Subcutaneous abdominal adipose tissue (tissue), 5 donors: ENCODE measurements around the gene IGFN1.

ENCODE experiments used
- H3K27ac ChIP-seq: one replicate; pipeline ENCODE4 v1.7.0; 2013; ENCODE audit warnings: low read depth, mild to moderate bottlenecking, inconsistent platforms, low read length, moderate library complexity
- H3K27me3 ChIP-seq, 5 donors: one replicate each; pipeline ENCODE4 v1.7.0; 2013; ENCODE audit warnings: low read length in 5 of 5, inconsistent platforms in 1 of 5; ENCODE audit not compliant: control insufficient read depth in 5 of 5, insufficient read depth in 4 of 5
- H3K36me3 ChIP-seq, 5 donors: one replicate each; pipeline ENCODE4 v1.7.0; 2013; ENCODE audit warnings: low read length in 5 of 5; ENCODE audit not compliant: control insufficient read depth in 5 of 5, insufficient read depth in 5 of 5
- H3K4me1 ChIP-seq, 5 donors: one replicate each; pipeline ENCODE4 v1.7.0; 2013; ENCODE audit warnings: low read length in 5 of 5, mild to moderate bottlenecking in 3 of 5, moderate library complexity in 1 of 5; ENCODE audit not compliant: control insufficient read depth in 5 of 5, insufficient read depth in 5 of 5
- H3K4me3 ChIP-seq, 5 donors: one replicate each; pipeline ENCODE4 v1.7.0; 2013; ENCODE audit warnings: low read length in 5 of 5, low read depth in 1 of 5
- H3K9ac ChIP-seq, 5 donors: one replicate each; pipeline ENCODE4 v1.7.0; 2013; ENCODE audit warnings: low read length in 5 of 5, mild to moderate bottlenecking in 4 of 5, moderate library complexity in 3 of 5
- H3K9me3 ChIP-seq, 5 donors: one replicate each; pipeline ENCODE4 v1.7.0; 2013; ENCODE audit warnings: low read length in 5 of 5; ENCODE audit not compliant: control insufficient read depth in 5 of 5
- donor health status: healthy.
- donor health status: healthy.
- donor health status: healthy.
- donor health status: healthy.
- donor health status: healthy.

The IGFN1 gene

DNA sequence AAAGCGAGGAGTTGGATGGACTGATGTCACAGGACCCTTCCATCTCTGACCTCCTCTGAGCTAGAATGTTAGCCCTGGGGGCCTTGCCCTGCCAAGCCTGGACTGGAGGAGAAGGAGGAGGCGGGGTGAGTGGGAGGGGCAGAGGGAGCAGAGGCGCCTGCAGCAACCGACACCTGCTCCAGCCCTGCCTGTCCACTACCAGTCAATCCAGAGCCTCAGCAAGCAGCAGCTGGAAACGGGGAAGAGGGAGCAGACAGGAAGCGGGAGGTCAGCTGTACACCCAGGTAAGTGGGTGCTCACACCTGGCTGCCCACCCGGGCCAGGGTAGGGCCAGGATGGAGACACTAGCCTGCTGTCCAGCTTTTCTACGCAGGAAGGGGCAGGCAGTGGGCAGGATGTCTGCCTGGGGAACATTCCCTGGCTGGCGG lies at the start of gene IGFN1:
TSS of gene IGFN1 (plus strand) at position 201 of the 428 bp plus-strand sequence. CDS start 2,470 bp downstream, outside the sequence.
- Histone ChIP-seq H3K9me3 (no peaks in the 10 kb centered on the region), H3K9ac (no peak within 1 kb of the TSS), H3K36me3 (no peaks in the 10 kb centered on the region), H3K27me3 (peaks cover 0 to 22% (median 6%) of the 10 kb centered on the region in 5 donors), H3K4me3 (no peak within 1 kb of the TSS), H3K27ac (no peak within 1 kb of the TSS), H3K4me1 (peaks cover 1 to 6% (median 2%) of the 10 kb centered on the region in 5 donors)

- H3K27me3 ChIP-seq = no peaks in the 10 kb centered on the region
- no peaks in the 10 kb centered on the region for H3K9me3 ChIP-seq
- peaks cover 0 to 41% (median 39%) of the 10 kb centered on the region in 5 donors for H3K4me1 ChIP-seq
- H3K27ac ChIP-seq = no peak overlapping the region
- H3K9ac ChIP-seq = no peak overlapping the region
- H3K4me3 ChIP-seq = no peak overlapping the region
- peaks cover 0 to 95% (median 54%) of the 10 kb centered on the region in 5 donors for H3K36me3 ChIP-seq
Observed at GRCh38 chr1:201140941-201141260, 49.7 kb upstream of the IGFN1 start.

GRCh38 chr1:201141418-201141817 lies 49.2 kb upstream of the IGFN1 start:
- Histone ChIP-seq H3K4me3 (no peak overlapping the region), H3K27ac (no peak overlapping the region), H3K27me3 (no peaks in the 10 kb centered on the region), H3K4me1 (peaks cover 0 to 41% (median 39%) of the 10 kb centered on the region in 5 donors), H3K9ac (no peak overlapping the region), H3K36me3 (peaks cover 0 to 95% (median 54%) of the 10 kb centered on the region in 5 donors), H3K9me3 (no peaks in the 10 kb centered on the region)

DNA sequence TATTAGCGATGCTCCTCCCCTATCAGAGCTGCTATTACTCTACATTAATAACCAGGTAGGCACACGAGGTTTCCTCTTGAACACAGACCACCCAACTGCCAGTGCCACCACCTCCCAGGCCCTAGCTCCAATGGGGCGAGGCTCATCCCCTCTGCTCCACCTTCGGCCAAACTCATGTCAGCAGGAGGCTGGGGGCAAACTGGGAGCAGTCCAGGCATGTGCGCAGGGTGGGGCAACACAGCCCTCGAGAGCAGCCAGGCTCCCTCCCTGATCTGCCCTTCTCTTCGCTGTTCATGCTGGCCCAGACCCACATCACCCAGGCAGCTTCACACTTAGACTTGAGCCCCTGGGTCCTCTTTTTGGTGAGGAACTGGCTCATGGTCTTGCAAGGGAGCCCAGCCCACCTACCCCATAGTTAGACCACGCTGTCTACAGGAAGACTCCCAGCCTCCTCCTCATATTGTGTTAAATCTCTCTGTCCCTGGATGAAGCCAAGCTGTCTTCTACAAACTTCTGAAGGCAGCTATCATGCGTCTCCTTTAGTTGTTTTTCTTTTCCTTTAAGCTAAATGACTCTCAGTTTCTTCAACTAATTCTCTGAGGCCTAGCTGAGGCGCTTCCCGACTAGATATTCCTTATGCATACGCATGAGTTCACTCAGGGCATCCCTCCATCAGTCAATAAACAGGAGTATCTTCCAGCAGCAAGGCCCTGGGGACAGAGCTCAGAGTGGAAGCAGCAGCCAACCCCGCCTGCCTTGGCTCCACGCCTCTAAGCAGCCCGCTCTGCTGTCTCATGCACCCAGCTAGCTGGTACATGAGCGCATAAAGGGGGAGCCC lies 48.4 kb upstream of the IGFN1 start:
- Histone ChIP-seq H3K4me1 (peaks cover 0 to 38% (median 37%) of the 10 kb centered on the region in 5 donors), H3K36me3 (peaks cover 0 to 96% (median 55%) of the 10 kb centered on the region in 5 donors), H3K27me3 (no peaks in the 10 kb centered on the region), H3K27ac (no peak overlapping the region), H3K4me3 (peak overlapping the region in 1 of 5 donors; percentile 6), H3K9me3 (no peaks in the 10 kb centered on the region), H3K9ac (no peak overlapping the region)

DNA sequence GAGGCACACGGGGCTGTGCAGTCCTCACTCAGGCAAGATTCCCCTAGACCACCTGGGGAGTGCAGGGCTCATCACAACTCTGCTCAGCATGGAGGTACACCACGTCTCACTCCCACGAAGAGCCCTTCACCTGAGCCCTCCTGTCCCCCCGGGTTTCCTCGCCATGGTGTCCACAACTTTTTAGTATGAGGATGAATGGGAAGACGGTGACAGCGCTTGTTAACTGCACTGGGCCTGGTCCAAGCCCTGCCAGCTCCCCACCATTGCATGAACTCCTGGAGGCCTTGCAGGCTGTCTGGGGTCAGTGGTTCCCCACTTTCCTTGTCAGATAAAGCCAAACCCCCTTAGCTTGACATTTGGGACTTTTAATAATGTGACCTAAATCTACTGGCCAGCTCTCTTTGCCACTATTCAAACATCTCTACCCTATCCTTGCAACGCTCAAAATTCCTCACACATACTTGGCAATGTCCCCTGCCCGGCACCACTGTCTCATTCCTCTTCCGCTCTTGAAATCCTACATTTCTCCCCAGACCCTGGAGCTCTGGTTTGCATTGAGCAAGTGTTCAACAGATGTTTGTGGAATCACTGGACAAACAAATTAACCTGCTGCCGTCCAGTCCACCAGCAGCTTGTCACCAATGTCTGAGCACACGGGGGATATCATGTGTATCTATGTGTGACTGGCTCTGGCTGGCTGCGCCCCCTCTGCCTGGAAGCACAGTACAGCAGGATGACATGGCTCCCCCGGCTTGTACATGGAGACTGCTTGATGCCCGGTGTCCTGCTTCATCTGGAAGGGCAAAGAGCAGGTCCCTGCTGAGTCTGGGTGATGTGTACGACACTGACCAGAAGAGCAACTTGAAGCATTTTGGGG lies 47.5 kb upstream of the IGFN1 start:
- Histone ChIP-seq H3K36me3 (peaks cover 0 to 99% (median 58%) of the 10 kb centered on the region in 5 donors), H3K9me3 (no peaks in the 10 kb centered on the region), H3K27me3 (no peaks in the 10 kb centered on the region), H3K9ac (no peak overlapping the region), H3K27ac (no peak overlapping the region), H3K4me3 (peak overlapping the region in 1 of 5 donors; percentile 6), H3K4me1 (peaks cover 0 to 32% (median 30%) of the 10 kb centered on the region in 5 donors)

DNA sequence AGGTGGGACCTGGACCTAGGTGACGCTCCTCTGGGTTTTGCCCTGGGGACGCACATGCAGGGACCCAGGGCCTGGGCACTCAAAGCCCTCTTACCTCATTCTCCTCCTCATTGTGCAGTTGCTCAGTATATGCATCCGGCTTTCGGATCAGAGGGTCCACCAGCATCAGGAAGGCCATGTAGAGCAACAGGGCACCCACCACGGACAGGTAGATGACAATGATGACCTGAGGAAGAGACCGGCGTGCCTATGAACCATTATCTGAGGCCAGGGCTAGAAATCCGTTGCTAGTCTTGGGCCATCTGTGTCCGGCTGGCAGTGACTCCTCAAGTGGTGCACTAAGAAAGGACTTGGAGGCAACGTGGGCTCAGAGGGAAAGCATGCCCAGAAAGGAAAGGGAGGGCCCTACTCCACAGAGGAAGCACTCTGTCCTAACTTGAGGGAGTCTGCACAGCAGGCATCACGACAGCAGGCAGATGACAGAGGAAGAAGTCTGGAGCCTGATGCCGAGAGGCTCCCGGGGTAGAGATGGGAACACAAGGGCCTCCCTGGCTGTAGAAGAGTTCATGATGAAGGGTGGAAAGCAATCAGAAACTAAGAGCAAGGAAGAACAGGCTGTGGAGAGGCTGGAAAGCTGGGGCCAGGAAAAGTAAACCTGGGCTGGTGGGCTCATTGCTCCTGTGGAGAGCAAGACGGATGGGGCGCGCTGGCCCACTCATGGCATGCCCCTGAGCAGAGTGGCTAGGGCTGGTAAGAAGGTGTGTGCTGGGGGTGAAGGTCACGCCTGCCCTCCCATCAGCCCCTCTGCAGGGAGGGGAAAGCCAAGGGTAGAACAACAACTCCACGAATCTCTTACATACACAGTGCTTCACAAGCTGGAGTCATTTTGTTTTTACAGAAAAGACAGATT lies 46.6 kb upstream of the IGFN1 start:
- Histone ChIP-seq H3K27ac (no peak overlapping the region), H3K27me3 (no peaks in the 10 kb centered on the region), H3K4me3 (no peak overlapping the region), H3K9me3 (no peaks in the 10 kb centered on the region), H3K4me1 (peaks cover 0 to 25% (median 23%) of the 10 kb centered on the region in 5 donors), H3K36me3 (peaks cover 0 to 95% (median 60%) of the 10 kb centered on the region in 5 donors), H3K9ac (no peak overlapping the region)

DNA sequence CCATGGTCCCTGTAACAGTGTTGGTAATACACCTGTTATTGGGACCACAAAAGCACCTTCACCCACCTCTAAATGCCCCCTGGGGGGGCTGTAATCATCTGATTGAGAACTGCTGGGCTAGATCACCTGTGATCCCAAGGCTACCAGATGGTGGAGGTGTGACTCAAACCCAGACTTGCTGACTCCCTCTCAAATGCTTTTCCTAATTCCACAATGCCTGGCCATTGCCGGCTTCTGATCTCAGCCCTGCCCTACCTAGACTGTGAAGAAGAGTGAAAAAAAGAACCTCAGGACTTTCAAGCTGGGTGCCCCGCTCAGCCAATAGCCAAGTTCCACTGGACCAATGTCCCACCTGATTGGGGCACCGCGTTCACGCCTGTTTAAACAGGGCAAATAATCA lies 45.9 kb upstream of the IGFN1 start:
- no peaks in the 10 kb centered on the region for H3K9me3 ChIP-seq
- no peaks in the 10 kb centered on the region for H3K27me3 ChIP-seq
- no peak overlapping the region for H3K4me3 ChIP-seq
- no peak overlapping the region for H3K27ac ChIP-seq
- no peak overlapping the region for H3K9ac ChIP-seq
- H3K4me1 ChIP-seq = peaks cover 1 to 25% (median 23%) of the 10 kb centered on the region in 5 donors
- peaks cover 0 to 89% (median 63%) of the 10 kb centered on the region in 5 donors for H3K36me3 ChIP-seq

DNA sequence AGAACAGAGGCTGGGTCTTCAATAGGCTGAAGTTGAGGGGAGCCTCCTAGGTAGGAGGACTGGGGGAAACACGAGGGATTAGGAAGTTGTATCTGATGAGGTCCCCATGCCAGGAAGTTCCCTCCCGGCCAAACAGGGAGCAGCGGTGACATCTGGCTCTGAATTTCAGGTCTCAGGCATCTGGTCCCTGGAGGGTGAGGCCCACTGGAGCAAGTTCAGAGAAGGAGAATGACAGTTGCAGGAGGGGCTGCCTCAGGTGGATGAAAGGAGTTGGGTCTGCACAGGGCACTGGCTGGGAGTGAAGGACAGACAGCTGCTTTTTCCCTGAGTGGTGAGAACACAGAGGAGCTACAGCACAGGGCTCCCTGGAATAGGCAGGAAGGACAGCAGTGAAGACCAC lies 45.5 kb upstream of the IGFN1 start:
- H3K36me3 ChIP-seq = peaks cover 2 to 89% (median 62%) of the 10 kb centered on the region in 5 donors
- H3K27me3 ChIP-seq = no peaks in the 10 kb centered on the region
- H3K4me1 ChIP-seq = peaks cover 1 to 25% (median 23%) of the 10 kb centered on the region in 5 donors
- no peak overlapping the region for H3K4me3 ChIP-seq
- H3K27ac ChIP-seq = no peak overlapping the region
- H3K9me3 ChIP-seq = no peaks in the 10 kb centered on the region
- H3K9ac ChIP-seq = no peak overlapping the region

DNA sequence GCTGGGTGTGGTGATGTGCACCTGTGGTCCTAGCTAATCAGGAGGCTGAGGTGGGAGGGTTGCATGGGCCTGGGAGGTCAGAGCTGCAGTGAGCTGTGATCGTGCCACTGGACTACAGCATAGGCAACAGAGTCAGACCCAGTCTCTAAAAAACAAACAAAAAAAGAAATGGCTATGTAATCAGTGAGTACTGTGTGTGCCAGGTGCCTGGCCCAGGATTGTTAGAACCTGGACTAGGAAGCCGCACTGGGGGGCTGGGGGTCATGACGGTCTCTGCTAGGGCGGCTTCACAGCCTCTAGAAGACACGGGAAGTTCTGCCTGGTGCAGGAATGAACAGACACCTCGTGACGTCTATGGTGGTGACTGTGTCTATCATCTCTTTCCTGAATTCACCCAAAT lies 44.8 kb upstream of the IGFN1 start:
- Histone ChIP-seq H3K27me3 (no peaks in the 10 kb centered on the region), H3K4me3 (no peak overlapping the region), H3K4me1 (peaks cover 1 to 25% (median 23%) of the 10 kb centered on the region in 5 donors), H3K27ac (no peak overlapping the region), H3K9me3 (no peaks in the 10 kb centered on the region), H3K9ac (no peak overlapping the region), H3K36me3 (peaks cover 6 to 89% (median 57%) of the 10 kb centered on the region in 5 donors)
